ENCODE measurements around the gene ALDOC. TPM values are rescaled to one million over a fixed set of nuclear protein-coding genes. Genes with fewer than 3 reads are reported as not detected.

ALDOC gene
- total RNA-seq, 1 donor from 2014 or later: 12.6 TPM

DNA sequence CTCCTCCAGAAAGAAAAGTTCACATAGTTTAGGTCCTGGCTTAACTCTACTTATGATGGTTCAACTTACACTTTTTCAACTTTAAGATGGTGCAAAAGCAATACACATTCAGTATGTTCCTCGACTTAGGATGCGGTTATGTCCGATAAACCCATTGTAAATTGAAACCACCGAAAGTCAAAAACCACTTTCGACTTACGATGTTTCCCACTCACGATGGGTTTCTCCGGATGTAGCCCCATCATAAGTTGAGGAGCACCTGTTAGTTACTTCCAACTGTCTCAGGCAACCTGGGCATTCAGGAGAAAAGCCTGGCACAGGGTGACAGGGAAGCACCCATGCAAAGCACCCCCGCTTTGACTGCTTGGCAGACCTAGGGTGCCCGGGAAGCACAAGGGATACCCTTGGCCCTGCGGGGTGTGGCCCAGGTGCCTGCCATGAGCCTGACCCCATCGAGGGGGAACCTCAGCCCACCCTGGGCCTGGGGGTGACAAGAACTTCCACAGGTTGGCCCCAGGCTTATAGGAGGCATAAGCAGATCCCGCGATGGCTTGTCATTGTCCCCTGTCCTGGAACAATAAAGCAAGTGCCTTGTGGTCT, 38.3 kb downstream of the ALDOC start:
- no peak for TF ChIP-seq CTCF (conservative IDR thresholded peaks at IDR 0.05)
- peaks cover 2% of the 10 kb centered on the region for H3K4me1 Mint-ChIP-seq (ENCODE audit: unreplicated experiment)
- no peaks in the 10 kb centered on the region for H3K9me3 Mint-ChIP-seq
- no peak for DNase-seq (ENCODE audit: extremely low spot score, unreplicated experiment)
- H3K27ac Mint-ChIP-seq: no peak overlapping the region
- no peak overlapping the region for H3K4me3 Mint-ChIP-seq
- no peaks in the 10 kb centered on the region for H3K36me3 Mint-ChIP-seq
- H3K27me3 Mint-ChIP-seq: no peaks in the 10 kb centered on the region

DNA sequence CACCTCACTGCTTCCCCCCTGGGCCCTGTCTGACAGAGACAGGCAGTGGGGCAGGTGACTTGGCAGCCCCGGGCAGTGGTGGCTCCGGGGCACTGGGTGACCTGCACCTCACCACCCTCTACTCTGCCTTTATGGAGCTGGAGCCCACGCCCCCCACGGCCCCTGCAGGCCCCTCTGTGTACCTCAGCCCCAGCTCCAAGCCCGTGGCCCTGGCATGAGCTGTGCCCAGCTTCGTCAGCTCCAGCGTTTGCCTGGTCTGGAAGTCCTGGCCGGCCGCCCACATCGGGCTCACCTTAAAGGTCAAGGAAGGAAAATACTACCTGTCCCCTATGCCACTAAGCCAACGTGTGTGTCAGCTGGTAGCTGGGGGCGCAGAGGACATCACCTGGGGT, 39.5 kb downstream of the ALDOC start:
- H3K4me3 Mint-ChIP-seq: no peak overlapping the region
- H3K9me3 Mint-ChIP-seq: no peaks in the 10 kb centered on the region
- DNase-seq (ENCODE audit: extremely low spot score, unreplicated experiment): peak; percentile 58
- peaks cover 4% of the 10 kb centered on the region for H3K4me1 Mint-ChIP-seq (ENCODE audit: unreplicated experiment)
- no peaks in the 10 kb centered on the region for H3K27me3 Mint-ChIP-seq
- H3K27ac Mint-ChIP-seq: no peak overlapping the region
- TF ChIP-seq CTCF (conservative IDR thresholded peaks at IDR 0.05): no peak
- no peaks in the 10 kb centered on the region for H3K36me3 Mint-ChIP-seq

DNA sequence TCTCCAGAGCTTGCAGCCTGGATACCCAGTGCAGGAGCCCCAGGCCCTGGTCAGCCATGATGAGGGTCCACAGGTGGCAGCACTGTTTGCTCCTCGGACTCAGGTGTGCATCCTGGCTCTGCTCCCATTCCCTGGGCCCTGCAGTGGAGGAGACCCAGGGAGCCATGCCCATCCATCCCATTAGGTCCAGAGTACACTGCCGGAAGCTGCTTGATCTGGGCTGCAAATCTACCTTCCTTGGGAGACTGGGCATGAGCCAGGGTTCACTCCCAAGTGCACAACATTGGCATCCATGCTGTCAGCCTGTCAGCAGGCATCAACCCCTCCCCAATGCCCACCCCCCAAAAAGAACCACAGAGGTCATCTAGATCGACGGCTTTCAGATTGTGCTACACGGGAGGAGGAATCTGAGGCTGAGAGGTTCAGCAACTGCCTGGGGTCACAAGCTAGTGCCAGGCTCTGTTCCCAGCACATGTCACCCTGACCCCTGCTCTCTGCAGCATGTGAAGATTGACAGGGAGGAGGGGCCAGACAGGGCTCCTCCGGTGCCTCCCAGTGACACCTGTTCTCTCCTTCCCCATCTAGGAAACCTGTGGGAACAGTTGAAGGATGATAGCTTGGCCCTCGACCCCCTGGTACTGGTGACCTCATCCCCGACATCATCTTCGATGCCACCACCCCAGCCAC, 40.0 kb downstream of the ALDOC start:
- H3K9me3 Mint-ChIP-seq: no peaks in the 10 kb centered on the region
- no peak for DNase-seq (ENCODE audit: extremely low spot score, unreplicated experiment)

DNA sequence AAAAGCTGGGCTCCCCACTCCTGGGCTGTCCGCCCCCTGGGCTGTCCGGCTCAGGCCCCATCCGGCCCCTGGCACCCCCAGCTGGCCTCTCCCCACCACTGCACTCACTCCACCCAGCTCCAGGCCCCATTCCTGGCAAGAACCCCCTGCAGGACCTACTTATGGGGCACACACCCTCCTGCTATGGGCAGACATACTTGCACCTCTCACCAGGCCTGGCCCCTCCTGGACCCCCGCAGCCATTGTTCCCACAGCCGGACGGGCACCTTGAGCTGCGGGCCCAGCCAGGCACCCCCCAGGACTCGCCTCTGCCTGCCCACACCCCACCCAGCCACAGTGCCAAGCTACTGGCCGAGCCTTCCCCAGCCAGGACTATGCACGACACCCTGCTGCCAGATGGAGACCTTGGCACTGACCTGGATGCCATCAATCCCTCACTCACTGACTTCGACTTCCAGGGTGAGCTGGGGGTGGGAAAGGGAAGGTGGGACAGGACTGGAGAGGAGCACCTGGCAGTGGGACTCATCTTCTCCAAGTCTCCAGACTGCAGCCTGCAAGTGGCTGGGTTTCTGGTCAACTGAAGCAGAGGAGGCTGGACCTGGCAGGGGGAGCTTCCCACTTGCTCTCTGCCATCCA, 41.8 kb downstream of the ALDOC start:
- no peaks in the 10 kb centered on the region for H3K9me3 Mint-ChIP-seq
- no peak overlapping the region for H3K4me3 Mint-ChIP-seq
- H3K4me1 Mint-ChIP-seq (ENCODE audit: unreplicated experiment): peaks cover 8% of the 10 kb centered on the region
- no peaks in the 10 kb centered on the region for H3K36me3 Mint-ChIP-seq
- no peaks in the 10 kb centered on the region for H3K27me3 Mint-ChIP-seq
- no peak overlapping the region for H3K27ac Mint-ChIP-seq
- TF ChIP-seq CTCF (conservative IDR thresholded peaks at IDR 0.05): no peak
- DNase-seq (ENCODE audit: extremely low spot score, unreplicated experiment): no peak

More for the DNA sequence above, 40.0 kb downstream of the ALDOC start:
- no peak overlapping the region for H3K27ac Mint-ChIP-seq
- no peak overlapping the region for H3K4me3 Mint-ChIP-seq
- H3K36me3 Mint-ChIP-seq: no peaks in the 10 kb centered on the region
- no peaks in the 10 kb centered on the region for H3K27me3 Mint-ChIP-seq
- TF ChIP-seq CTCF (conservative IDR thresholded peaks at IDR 0.05): no peak
- peaks cover 6% of the 10 kb centered on the region for H3K4me1 Mint-ChIP-seq (ENCODE audit: unreplicated experiment)

GRCh38 chr17:28533091-28533807, 43.4 kb downstream of the ALDOC start:
- Mint-ChIP-seq H3K4me1 (ENCODE audit: unreplicated experiment) (peaks cover 12% of the 10 kb centered on the region), H3K9me3 (no peaks in the 10 kb centered on the region), H3K27me3 (no peaks in the 10 kb centered on the region), H3K4me3 (no peak overlapping the region), H3K36me3 (no peaks in the 10 kb centered on the region), H3K27ac (peak overlapping the region; percentile 16)
- no peak for TF ChIP-seq CTCF (conservative IDR thresholded peaks at IDR 0.05)
- no peak for DNase-seq (ENCODE audit: extremely low spot score, unreplicated experiment)
